ENCODE data around the gene ESM1.

ESM1 gene

DNA sequence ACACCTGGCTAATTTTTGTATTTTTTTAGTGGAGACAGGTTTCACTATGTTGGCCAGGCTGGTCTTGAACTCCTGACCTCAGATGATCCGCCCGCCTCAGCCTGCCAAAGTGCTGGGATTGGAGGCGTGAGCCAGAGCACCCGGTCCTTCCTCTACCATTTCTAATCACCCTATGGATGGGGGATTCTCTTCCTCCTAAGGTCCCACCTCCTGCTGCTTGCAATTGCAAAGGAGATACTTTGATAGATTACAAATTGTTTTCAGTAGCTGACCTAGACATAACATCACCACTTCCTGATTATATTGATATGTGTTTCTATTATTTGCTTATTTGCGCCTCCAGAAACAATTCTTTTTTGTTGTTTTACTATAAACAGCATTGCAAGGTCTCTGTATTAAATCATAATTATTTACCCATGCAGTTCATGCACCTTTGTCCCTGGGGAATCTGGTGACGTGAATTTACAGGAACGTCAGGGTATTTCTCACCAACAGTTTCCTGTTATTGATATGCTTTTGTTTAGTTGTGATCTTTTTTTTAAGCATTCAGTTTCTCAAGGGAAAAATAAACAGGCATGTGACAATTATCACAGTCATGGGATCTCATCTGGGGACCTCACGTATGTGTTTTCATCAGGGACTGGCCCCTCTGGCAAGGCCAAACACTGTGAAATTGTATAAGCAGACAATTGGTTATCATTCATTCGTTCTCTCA lies 43.2 kb downstream of the ESM1 start:
- peaks cover 3% of the 10 kb centered on the region for H3K4me1 ChIP-seq (ENCODE audit: control insufficient read depth, insufficient read depth, low read length)

GRCh38 chr5:54936201-54936600 lies 49.2 kb downstream of the ESM1 start:
- H3K9ac ChIP-seq (ENCODE audit: low read depth, low read length): no peak overlapping the region
- H3K36me3 ChIP-seq (ENCODE audit: control insufficient read depth, insufficient read depth, low read length): no peaks in the 10 kb centered on the region
- H3K9me3 ChIP-seq (ENCODE audit: control insufficient read depth, insufficient read depth, low read length): no peaks in the 10 kb centered on the region
- no peak overlapping the region for H3K4me3 ChIP-seq (ENCODE audit: low read depth, low read length)
- H3K4me1 ChIP-seq (ENCODE audit: control insufficient read depth, insufficient read depth, low read length): peaks cover 8% of the 10 kb centered on the region
- H3K27me3 ChIP-seq (ENCODE audit: control insufficient read depth, insufficient read depth, low read length): no peaks in the 10 kb centered on the region

More for the DNA sequence above, 43.2 kb downstream of the ESM1 start:
- no peak overlapping the region for H3K9ac ChIP-seq (ENCODE audit: low read depth, low read length)
- H3K4me3 ChIP-seq (ENCODE audit: low read depth, low read length): no peak overlapping the region
- no peaks in the 10 kb centered on the region for H3K36me3 ChIP-seq (ENCODE audit: control insufficient read depth, insufficient read depth, low read length)
- H3K27me3 ChIP-seq (ENCODE audit: control insufficient read depth, insufficient read depth, low read length): no peaks in the 10 kb centered on the region
- H3K9me3 ChIP-seq (ENCODE audit: control insufficient read depth, insufficient read depth, low read length): no peaks in the 10 kb centered on the region

- Histone ChIP-seq H3K4me3 (ENCODE audit: low read depth, low read length) (no peak overlapping the region), H3K9ac (ENCODE audit: low read depth, low read length) (no peak overlapping the region), H3K36me3 (ENCODE audit: control insufficient read depth, insufficient read depth, low read length) (no peaks in the 10 kb centered on the region), H3K27me3 (ENCODE audit: control insufficient read depth, insufficient read depth, low read length) (no peaks in the 10 kb centered on the region), H3K9me3 (ENCODE audit: control insufficient read depth, insufficient read depth, low read length) (no peaks in the 10 kb centered on the region), H3K4me1 (ENCODE audit: control insufficient read depth, insufficient read depth, low read length) (peaks cover 5% of the 10 kb centered on the region)
Measured at GRCh38 chr5:54932789-54933188, 52.6 kb downstream of the ESM1 start.

DNA sequence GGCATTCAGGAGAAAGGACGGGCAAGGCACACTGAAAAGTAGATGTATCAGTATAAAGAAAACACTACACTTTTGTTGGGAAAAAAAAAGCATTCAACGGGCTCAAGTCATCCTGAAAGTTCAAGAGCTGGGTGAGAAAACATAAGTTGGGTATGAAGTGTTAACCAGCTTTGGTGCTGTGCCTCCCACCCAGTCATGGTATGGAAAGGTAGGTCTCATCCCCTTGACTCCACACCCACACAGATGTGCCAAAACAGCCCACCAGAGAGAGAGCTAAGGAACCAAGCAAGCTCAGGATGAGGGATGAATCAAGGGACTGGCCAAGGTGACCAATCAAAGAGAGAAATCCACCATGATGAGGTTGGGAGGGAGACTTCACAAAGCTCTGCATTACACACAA lies 54.7 kb downstream of the ESM1 start:
- H3K9ac ChIP-seq (ENCODE audit: low read depth, low read length): no peak overlapping the region
- peaks cover 5% of the 10 kb centered on the region for H3K4me1 ChIP-seq (ENCODE audit: control insufficient read depth, insufficient read depth, low read length)
- H3K36me3 ChIP-seq (ENCODE audit: control insufficient read depth, insufficient read depth, low read length): no peaks in the 10 kb centered on the region
- H3K4me3 ChIP-seq (ENCODE audit: low read depth, low read length): no peak overlapping the region
- H3K9me3 ChIP-seq (ENCODE audit: control insufficient read depth, insufficient read depth, low read length): no peaks in the 10 kb centered on the region
- H3K27me3 ChIP-seq (ENCODE audit: control insufficient read depth, insufficient read depth, low read length): no peaks in the 10 kb centered on the region
